SK-N-SH (cell line): Measurements from ENCODE around the gene KLF16.

Experiments used
- GATA2 ChIP-seq: sonication (generic); formaldehyde crosslinking; IDR thresholded peaks from 2 replicates; pipeline ENCODE4 v1.5.0; 2020; ENCODE audit warnings: mild to moderate bottlenecking, missing genetic modification reagents
- POLR2AphosphoS5 ChIP-seq: IDR thresholded peaks from 2 replicates; pipeline ENCODE4 v1.6.1; 2012; ENCODE audit warnings: low read depth, low read length
- YY1 ChIP-seq: IDR thresholded peaks from 2 replicates; pipeline ENCODE4 v1.4.0; 2012; ENCODE audit warnings: low read depth, mild to moderate bottlenecking
- TF ChIP-seq, protein P1 (sequence below): fragments of 200-600 bp; sonication (generic); IDR thresholded peaks from 2 replicates; pipeline ENCODE4 v1.6.1; 2017; ENCODE audit warnings: antibody characterized with exemption, mild to moderate bottlenecking, moderate library complexity
- TF ChIP-seq, protein P2 (sequence below): IDR thresholded peaks from 2 replicates; pipeline ENCODE4 v1.4.0; 2012; ENCODE audit warnings: low read depth
- TF ChIP-seq, protein P3 (sequence below): IDR thresholded peaks from 2 replicates; pipeline ENCODE4 v1.4.0; 2012; ENCODE audit warnings: low read depth, borderline replicate concordance
- TF ChIP-seq, protein P4 (sequence below): IDR thresholded peaks from 2 replicates; pipeline ENCODE4 v1.6.1; 2012; ENCODE audit warnings: mild to moderate bottlenecking, low read depth, low read length, moderate library complexity

DNA sequence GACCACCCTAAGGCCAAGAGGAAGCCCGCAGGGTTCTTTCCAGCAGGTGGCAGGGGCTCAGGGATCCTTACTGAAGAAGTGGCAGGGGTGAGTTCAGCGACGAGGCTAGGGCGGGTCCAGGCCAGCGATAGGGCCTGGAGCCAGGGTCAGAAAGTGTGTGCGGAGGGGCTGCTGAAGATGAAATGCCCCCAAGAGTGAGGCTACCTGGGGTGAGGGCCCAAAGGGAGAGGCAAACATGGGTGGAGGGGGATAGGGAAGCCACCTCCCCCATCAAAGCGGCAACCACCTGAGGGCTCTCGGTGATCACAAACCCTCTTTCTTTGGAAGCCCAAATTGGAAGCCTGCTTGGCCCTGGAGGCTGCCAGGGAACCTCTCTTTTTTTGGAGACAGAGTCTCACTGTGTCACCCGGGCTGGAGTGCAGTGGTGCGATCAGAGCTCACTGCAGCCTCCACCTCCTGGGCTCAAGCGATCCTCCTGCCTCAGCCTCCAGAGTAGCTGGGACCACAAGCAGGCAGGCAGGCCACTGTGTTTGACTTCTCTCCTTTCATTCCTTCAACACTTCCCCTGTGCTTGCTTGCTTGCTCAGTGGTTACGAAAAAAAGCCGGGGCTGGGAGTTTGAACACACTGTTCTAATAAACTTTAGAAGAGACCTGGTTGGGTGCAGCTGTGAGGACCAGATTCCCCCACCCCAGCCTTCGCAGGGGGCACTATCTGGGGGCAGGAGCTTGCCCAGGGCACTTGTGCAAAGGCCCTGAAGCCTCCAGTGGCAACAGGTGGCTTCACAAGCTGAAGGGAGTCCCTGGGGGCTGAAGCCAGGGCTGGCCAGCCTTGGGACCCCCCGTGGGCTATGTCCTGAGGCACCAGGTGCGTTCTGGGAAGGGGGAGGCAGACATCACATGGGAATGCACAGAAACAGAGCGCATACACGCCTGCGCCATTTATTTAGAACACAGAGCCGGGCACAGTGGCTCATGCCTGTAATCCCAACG, 49.9 kb downstream of the KLF16 start:
- TF ChIP-seq, protein P1, sequence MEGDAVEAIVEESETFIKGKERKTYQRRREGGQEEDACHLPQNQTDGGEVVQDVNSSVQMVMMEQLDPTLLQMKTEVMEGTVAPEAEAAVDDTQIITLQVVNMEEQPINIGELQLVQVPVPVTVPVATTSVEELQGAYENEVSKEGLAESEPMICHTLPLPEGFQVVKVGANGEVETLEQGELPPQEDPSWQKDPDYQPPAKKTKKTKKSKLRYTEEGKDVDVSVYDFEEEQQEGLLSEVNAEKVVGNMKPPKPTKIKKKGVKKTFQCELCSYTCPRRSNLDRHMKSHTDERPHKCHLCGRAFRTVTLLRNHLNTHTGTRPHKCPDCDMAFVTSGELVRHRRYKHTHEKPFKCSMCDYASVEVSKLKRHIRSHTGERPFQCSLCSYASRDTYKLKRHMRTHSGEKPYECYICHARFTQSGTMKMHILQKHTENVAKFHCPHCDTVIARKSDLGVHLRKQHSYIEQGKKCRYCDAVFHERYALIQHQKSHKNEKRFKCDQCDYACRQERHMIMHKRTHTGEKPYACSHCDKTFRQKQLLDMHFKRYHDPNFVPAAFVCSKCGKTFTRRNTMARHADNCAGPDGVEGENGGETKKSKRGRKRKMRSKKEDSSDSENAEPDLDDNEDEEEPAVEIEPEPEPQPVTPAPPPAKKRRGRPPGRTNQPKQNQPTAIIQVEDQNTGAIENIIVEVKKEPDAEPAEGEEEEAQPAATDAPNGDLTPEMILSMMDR = peak; percentile 4; the same call in 1 of the 2 replicates
- TF ChIP-seq POLR2AphosphoS5 (no peak), GATA2 (CRISPR knock-in tag) (no peak), YY1 (no peak)
- TF ChIP-seq, protein P2, sequence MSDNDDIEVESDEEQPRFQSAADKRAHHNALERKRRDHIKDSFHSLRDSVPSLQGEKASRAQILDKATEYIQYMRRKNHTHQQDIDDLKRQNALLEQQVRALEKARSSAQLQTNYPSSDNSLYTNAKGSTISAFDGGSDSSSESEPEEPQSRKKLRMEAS = no peak
- TF ChIP-seq, protein P3, sequence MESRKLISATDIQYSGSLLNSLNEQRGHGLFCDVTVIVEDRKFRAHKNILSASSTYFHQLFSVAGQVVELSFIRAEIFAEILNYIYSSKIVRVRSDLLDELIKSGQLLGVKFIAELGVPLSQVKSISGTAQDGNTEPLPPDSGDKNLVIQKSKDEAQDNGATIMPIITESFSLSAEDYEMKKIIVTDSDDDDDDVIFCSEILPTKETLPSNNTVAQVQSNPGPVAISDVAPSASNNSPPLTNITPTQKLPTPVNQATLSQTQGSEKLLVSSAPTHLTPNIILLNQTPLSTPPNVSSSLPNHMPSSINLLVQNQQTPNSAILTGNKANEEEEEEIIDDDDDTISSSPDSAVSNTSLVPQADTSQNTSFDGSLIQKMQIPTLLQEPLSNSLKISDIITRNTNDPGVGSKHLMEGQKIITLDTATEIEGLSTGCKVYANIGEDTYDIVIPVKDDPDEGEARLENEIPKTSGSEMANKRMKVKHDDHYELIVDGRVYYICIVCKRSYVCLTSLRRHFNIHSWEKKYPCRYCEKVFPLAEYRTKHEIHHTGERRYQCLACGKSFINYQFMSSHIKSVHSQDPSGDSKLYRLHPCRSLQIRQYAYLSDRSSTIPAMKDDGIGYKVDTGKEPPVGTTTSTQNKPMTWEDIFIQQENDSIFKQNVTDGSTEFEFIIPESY = no peak
- TF ChIP-seq, protein P4, sequence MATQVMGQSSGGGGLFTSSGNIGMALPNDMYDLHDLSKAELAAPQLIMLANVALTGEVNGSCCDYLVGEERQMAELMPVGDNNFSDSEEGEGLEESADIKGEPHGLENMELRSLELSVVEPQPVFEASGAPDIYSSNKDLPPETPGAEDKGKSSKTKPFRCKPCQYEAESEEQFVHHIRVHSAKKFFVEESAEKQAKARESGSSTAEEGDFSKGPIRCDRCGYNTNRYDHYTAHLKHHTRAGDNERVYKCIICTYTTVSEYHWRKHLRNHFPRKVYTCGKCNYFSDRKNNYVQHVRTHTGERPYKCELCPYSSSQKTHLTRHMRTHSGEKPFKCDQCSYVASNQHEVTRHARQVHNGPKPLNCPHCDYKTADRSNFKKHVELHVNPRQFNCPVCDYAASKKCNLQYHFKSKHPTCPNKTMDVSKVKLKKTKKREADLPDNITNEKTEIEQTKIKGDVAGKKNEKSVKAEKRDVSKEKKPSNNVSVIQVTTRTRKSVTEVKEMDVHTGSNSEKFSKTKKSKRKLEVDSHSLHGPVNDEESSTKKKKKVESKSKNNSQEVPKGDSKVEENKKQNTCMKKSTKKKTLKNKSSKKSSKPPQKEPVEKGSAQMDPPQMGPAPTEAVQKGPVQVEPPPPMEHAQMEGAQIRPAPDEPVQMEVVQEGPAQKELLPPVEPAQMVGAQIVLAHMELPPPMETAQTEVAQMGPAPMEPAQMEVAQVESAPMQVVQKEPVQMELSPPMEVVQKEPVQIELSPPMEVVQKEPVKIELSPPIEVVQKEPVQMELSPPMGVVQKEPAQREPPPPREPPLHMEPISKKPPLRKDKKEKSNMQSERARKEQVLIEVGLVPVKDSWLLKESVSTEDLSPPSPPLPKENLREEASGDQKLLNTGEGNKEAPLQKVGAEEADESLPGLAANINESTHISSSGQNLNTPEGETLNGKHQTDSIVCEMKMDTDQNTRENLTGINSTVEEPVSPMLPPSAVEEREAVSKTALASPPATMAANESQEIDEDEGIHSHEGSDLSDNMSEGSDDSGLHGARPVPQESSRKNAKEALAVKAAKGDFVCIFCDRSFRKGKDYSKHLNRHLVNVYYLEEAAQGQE = no peak
